ENCODE data around the gene ETNK2.

The ETNK2 gene
- total RNA-seq = 5.9 to 14.5 reads per million in 2 donors

- DNase-seq = peak; percentile 58
These were observed at the start of gene ETNK2 for GRCh38 chr1:204151552-204152309. TSS of gene ETNK2 (minus strand) at chr1:204152044. CDS start at chr1:204151852, 192 bp downstream.

- no peak for DNase-seq
These were observed 49.6 kb upstream of the ETNK2 start for GRCh38 chr1:204201348-204202040.

GRCh38 chr1:204199579-204199978, 47.7 kb upstream of the ETNK2 start:
- no peak for DNase-seq

- no peak for DNase-seq
These were observed 46.8 kb upstream of the ETNK2 start for GRCh38 chr1:204198348-204199340.

- no peak for DNase-seq
These were observed 45.2 kb upstream of the ETNK2 start for GRCh38 chr1:204197068-204197467.

GRCh38 chr1:204196068-204196795, 44.4 kb upstream of the ETNK2 start, which contains the start of gene KISS1:
TSS of gene KISS1 (minus strand) at chr1:204196491. CDS start at chr1:204192876, 3,615 bp downstream.
- DNase-seq = no peak

- DNase-seq = no peak
These were observed 42.9 kb upstream of the ETNK2 start for GRCh38 chr1:204194771-204195170.

GRCh38 chr1:204194080-204194479, 42.2 kb upstream of the ETNK2 start:
- DNase-seq = no peak

- no peak for DNase-seq
These were observed 40.9 kb upstream of the ETNK2 start for GRCh38 chr1:204192589-204193352.

GRCh38 chr1:204192046-204192445, 40.2 kb upstream of the ETNK2 start:
- DNase-seq = no peak

- DNase-seq = no peak
These were observed 39.6 kb upstream of the ETNK2 start for GRCh38 chr1:204191456-204191855.

- DNase-seq = no peak
These were observed 38.7 kb upstream of the ETNK2 start for GRCh38 chr1:204190212-204191211.

GRCh38 chr1:204188959-204189639, 37.3 kb upstream of the ETNK2 start:
- DNase-seq = no peak

- no peak for DNase-seq
These were observed 34.8 kb upstream of the ETNK2 start for GRCh38 chr1:204186597-204186996.

- DNase-seq = no peak
These were observed 29.3 kb upstream of the ETNK2 start for GRCh38 chr1:204181116-204181515.

GRCh38 chr1:204180133-204180532, 28.3 kb upstream of the ETNK2 start:
- no peak for DNase-seq

- no peak for DNase-seq
These were observed 26.8 kb upstream of the ETNK2 start for GRCh38 chr1:204178487-204179281.

GRCh38 chr1:204177133-204177532, 25.3 kb upstream of the ETNK2 start:
- no peak for DNase-seq

GRCh38 chr1:204176049-204176448, 24.2 kb upstream of the ETNK2 start:
- no peak for DNase-seq

Data from T-helper 9 cell (primary cell).